ENCODE measurements around the gene ANKRD55.
A peak's percentile ranks its signal among the peaks of the same experiment; 100 is the strongest.
"Not testable (repeated sequence)": the region's sequence is repeated elsewhere in the genome, so short reads cannot be mapped to it uniquely, and the experiment has no call there.

ANKRD55 gene

DNA sequence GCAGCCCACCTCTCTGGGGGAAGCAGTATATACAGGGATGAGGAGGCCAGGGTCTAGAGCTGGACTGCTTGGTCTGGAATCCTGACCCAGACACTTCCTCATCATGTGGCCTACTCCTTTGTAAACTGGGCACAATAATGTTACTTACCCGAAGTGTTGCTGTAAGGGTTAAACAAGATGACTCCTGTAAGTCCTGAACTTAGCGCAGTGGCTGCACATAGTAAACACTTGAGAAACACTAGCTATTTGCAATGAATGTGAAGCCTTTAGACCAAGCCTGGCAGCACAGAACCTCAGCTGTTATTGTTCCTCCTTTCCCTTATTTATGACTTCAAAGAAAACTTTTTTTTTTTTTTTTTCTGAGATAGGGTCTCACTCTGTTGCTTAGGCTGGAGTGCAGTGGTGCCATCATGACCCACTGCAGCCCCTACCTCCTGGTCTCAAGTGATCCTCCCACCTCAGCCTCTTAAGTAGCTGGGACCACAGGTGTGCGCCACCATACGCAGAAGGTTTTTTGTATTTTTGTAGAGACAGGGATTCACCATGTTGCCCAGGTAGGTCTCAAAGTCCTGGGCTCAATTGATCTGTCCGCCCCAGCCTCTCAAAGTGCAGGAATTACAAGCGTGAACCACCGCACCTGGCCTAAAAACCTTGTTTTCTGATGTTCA is 142.2 kb downstream of the ANKRD55 start:
- DNase-seq (ENCODE audit: low read depth, low spot score): no peak
- H3K27ac ChIP-seq: no peak overlapping the region

DNA sequence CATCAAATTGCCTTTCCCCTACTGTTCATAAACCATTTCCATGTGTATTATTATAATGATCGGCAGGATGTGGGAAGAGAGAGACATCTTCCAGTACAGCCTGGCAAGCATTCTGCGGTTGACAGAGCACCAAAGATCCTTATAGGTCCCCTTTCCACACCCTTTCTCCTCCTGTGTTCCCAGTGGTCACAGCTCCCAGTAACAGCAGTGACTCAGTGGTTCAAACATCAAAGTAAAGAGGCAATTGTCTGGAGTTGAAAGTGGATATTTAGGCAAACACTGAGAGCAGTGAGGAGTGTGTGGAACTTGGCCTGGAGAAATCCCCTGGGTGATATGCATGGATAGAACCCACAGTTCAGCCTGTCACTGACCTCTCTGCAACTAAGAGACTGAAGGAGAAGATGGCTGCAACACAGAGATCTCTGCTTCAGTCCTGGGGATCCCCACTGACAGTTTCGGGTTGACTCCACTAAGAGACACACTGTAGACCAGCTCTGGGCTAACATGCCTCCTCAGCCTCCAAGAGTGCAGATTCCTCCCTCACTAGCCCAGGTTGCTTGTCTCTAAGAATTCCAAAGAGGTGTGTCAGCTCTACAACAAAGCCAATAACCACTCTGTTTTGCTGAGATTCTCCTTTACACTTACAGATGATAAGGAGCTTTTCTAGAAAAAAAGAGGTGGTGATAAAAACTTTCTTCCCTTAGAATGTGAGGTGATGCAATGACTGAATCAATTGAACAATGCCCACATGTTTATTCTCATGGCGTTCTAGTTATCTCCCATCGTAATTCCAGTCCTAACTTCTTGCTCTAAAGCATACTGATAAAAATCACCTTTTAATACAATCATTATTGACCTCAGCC is 143.9 kb downstream of the ANKRD55 start:
- peak overlapping the region; percentile 2 for H3K27ac ChIP-seq
- DNase-seq (ENCODE audit: low read depth, low spot score): no peak

DNA sequence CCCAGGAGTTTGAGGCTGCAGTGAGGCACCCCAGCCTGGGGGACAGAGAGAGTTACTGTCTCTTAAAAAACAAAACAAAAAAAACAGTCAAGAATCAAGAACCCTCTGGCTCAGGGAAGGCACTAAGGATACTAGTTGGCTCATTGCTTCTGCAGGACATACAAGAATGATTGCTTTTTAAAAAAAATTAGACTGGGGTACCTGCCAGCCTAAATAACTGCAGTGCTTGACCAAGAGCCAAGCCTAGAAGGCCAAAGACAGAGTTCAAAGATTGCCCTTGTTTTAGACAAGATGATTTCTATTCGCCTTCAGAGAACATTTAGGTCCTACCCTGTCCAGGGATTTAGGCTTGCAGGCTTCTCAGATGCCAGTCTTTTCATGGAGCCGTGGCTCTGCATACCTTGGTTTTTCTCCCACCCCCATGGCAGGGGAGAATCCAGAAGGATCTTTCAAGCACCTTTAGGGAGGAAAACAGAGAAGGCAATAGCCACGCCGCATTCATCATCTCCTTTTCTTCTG is 144.6 kb downstream of the ANKRD55 start:
- no peak for DNase-seq (ENCODE audit: low read depth, low spot score)
- H3K27ac ChIP-seq: no peak overlapping the region

DNA sequence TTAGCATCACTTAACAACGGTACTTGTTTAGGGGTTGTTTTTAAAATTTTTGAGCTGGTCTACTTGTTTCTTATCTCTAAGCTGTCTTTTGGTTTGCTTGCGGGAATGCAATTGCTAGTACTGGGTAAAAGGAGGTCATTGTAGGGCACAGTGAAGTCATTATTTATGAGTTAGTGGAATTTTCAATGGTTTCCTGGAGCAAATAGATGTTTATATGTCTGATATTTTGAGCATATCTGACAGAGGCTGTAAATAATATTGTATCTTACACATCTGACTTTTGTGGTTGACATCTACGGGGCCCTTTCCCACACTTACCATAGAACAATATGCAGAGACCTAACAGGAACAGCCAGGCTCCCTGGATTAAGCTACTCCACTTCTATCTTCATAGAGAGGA is 147.9 kb downstream of the ANKRD55 start:
- DNase-seq (ENCODE audit: low read depth, low spot score): no peak
- no peak overlapping the region for H3K27ac ChIP-seq

DNA sequence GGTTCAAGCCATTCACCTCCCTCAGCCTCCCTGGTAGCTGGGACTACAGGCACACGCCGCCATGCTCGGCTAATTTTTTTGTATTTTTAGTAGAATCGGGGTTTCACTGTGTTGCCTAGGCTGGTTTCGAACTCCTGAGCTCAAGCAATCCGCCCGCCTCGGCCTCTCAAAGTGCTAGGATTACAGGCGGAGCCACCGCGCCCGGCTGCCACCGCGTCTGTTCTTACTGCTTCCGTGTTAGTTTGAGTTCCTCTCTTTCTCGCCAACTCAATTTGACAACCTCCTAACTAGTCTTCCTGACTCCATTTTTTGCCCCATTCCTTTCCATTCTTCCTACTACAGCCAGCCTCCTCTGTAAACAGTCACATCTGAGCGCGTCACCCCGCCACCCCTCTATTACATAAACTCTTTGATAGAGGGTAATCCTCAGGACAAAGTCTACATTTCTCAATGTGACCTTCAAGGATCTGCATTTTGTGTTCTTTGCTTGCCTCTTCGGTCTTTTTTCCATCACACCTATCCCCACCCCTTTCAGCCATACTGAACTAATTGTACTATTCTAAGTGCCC is 149.8 kb downstream of the ANKRD55 start:
- no peak overlapping the region for H3K27ac ChIP-seq
- no peak for DNase-seq (ENCODE audit: low read depth, low spot score)

DNA sequence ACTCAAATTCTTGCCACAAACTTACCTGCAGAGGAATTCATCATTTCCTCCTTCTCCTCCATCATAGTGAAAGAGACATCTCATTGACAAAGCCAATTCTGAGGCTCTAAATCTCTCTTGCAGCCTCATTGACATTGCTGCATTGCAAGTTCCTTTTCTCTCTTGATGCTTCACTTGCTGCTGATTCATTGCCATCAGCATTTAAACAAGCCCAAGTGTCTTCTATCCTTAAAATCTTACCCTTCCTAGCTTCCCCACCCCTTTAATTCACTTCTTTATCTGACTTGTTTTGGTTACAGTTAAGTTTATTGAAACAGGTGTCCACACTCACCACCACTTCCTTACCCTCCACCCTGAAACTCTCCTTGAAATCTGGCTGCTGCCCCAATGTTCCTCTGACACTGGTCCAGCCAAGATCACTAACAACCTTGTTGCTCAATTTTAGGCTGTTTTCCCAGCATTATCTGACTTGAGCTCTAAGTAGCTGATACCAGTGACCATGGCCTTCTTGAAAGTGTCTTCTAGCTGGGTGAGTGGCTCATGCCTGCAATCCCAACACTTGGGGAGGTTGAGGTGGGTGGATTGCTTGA is 152.0 kb downstream of the ANKRD55 start:
- not testable (repeated sequence) for DNase-seq (ENCODE audit: low read depth, low spot score); H3K27ac ChIP-seq

DNA sequence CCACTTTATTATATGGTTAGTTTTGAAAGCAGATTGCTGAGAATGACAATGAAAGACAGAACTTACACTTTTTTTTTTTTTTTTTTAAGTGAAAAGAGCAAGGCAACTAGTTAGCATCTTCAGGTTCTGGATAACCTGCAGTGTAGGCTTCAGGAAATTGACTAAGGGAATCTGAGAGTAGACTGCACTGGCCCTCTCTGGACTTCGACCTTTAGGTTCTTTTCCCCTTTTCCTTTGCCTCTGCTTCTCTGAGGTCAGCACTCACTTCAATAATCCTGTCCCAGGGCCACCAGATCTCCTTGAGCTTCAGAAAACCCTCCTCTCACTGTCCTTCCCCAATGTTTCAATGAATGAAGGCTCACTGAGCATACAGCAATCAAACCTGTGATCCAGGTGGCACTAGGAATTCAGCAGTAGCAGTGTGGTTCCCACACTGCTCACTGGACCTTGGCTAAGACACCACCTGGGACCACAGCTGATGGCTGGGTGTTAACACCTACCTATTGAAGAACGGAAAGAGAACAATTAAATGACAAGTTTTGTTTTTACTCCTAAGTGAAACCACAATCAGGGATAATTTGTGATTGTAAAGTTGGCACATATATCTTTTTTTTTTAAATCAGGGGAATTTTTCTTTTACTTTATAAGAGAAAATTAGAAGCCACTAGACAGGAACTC is 152.6 kb downstream of the ANKRD55 start:
- no peak overlapping the region for H3K27ac ChIP-seq
- no peak for DNase-seq (ENCODE audit: low read depth, low spot score)

DNA sequence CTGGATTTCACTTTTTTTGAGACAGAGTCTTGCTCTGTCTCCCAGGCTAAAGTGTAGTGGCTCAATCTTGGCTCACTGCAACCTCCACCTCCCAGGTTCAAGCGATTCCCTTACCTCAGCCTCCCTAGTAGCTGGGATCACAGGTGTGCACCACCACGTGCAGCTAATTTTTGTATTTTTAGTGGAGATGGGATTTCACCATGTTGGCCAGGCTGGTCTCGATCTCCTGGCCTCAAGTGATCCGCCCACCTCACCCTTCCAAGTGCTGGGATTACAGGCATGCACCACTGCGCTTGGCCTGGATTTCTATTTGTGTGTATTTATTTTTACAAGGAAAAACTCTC is 154.0 kb downstream of the ANKRD55 start:
- H3K27ac ChIP-seq; DNase-seq (ENCODE audit: low read depth, low spot score): not testable (repeated sequence)

DNA sequence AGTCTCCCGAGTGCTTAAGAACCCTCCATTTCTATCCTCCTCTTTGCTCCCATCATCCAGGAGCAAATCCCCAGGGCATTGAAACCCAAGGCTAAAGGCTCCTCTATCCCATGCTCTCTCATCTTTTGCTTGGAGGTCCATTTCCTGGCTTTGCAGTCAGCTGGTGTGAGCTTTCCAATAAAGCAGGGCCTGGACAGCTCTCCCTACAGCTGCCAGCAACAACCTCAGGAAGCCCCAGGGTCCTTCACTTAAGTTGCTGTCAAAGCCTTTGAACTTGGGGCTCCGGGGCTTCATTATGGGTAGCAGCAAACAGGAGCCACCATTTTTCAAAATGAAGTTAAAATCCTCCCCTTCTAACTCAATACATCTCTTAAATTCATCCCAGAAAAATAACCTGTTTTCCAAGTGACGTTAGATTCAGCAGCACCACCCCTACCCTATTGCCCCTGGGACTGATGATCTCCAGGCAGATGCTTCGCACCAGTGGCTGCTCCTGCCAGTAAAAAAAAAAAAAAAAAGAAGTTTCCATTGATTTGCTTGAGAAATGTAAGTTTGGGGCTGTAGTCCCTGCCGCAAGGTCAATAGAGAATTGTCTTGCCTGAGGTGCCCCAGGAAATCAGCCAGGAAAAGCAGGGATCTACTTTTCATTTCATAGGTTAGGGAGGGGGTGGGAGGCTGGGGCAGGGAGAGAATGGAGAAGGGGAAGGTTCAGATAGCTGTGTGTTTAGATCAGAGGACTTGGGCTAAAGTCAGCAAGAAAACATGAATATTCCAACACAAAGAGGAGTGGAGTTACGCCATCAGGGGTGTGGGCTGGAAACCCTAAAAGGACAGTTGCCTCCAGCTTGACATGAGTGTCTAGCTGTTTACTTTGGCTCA is 154.6 kb downstream of the ANKRD55 start:
- no peak overlapping the region for H3K27ac ChIP-seq

DNA sequence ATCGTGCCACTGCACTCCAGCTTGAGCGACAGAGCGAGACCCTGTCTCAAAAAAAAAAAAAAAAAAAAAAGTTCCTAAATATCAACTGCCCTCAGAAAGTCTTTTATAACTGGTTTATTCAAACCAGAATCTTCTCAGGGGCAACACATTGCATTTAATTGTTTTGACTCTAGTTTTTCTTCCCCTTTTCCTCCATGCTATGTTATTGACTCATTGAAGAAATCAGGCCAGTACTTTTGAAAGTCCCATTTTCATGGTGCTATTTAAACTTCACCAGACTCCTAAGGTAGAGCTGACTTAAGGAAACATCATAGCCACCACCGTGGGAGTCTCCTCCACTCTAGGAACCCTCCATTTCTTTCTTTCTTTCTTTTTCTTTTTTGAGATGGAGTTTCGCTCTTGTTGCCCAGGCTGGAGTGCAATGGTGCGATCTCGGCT is 155.3 kb downstream of the ANKRD55 start:
- H3K27ac ChIP-seq: no peak overlapping the region
- no peak for DNase-seq (ENCODE audit: low read depth, low spot score)

More for the DNA sequence above, 154.6 kb downstream of the ANKRD55 start:
- no peak for DNase-seq (ENCODE audit: low read depth, low spot score)

DNA sequence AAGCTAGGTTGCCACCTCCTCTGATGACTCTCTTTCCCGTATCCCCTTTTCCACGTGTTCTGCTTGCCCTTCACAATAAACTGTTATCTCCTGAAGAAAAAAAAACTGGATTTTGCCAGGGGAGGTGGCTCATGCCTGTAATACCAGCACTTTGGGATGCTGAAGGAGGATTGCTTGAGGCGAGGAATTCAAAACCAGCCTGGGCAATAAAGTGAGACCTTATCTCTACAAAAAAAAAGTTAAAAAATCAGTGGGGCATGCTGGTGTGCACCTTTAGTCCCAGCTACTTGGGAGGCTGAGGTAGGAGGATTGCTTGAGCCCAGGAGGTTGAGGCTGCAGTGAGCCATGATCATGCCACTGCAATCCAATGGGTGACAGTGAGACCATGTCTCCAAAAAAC is 156.6 kb downstream of the ANKRD55 start:
- no peak overlapping the region for H3K27ac ChIP-seq
- DNase-seq (ENCODE audit: low read depth, low spot score): no peak

DNA sequence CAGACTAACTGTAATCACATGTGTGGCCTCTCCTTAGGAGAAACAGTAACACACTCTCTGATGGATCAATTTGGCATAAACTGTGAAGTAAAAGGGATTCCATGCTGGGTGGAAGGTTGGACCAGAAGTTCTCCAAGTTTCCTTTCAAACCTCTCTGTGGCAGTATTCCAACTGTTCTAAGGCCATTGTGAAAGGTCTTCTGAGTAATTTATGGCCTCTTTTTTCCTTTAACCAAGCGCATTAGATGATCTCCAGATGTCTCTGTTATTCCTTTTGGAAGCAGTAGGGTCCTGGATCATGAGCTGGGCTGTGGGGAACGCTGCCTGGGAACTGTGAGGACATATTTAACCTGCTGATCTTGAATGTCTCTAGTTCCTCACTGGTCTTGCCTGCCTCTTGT is 157.8 kb downstream of the ANKRD55 start:
- no peak for DNase-seq (ENCODE audit: low read depth, low spot score)

DNA sequence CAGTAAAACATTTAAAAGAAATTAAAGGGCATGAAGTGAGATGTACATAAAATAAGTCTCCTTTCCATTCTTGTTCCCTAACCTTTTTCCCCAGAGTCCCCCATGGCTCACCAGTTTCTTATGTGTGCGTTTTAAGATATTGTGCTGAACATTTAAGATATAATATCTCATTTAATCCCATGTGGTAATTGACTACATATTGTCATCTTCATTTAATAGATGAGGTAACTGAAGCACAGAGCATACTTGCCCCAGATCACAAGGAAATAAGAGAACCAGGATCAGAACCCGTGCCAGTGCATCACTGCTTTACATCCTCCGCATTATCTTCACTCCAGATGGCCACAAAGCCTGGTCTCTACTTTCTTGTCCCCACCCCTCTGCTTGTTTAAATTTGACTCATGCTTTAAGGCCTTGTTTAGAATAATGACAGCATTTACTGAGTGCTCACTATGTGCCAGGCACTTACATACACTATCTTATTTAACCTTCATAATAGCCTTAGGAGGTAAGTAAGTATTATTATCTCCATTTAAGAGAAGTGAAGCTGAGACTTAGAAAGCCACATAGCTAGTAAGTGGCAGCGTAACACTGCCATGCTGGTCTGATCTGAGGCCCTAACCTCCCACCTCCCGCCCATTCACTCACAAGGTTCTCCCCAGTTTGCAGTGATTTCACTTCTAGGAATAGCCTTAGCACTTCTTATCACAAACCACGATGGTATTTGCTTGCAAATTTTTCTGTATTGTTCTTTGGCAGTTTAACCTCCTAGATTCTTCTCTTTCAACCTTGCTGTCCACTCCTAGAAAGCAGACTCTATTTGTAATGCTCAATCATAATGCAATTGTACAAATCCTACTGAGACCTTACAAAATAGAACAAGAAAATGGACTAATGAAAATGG is 160.0 kb downstream of the ANKRD55 start:
- no peak for DNase-seq (ENCODE audit: low read depth, low spot score)
- H3K27ac ChIP-seq: no peak overlapping the region

More for the DNA sequence above, 157.8 kb downstream of the ANKRD55 start:
- H3K27ac ChIP-seq: no peak overlapping the region

DNA sequence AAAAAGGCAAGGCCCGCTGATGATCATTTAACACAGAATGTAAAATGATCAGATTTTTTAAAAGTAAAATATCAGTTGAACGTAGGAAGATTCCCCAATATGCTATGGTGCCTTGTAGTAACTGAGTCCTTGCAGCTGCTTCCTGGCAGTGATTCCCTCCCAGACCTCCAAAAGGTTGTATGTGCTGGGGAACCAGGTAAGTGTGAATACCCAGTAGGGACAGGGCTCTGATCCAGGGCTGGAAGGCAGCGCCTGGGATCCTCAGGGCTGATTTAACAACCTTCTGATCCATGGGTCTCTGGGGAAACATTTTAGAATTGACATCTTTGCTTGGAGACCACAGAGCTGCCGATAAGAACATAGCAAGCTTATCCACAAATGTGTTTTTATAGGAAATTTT is 161.7 kb downstream of the ANKRD55 start:
- DNase-seq (ENCODE audit: low read depth, low spot score): no peak
- no peak overlapping the region for H3K27ac ChIP-seq

DNA sequence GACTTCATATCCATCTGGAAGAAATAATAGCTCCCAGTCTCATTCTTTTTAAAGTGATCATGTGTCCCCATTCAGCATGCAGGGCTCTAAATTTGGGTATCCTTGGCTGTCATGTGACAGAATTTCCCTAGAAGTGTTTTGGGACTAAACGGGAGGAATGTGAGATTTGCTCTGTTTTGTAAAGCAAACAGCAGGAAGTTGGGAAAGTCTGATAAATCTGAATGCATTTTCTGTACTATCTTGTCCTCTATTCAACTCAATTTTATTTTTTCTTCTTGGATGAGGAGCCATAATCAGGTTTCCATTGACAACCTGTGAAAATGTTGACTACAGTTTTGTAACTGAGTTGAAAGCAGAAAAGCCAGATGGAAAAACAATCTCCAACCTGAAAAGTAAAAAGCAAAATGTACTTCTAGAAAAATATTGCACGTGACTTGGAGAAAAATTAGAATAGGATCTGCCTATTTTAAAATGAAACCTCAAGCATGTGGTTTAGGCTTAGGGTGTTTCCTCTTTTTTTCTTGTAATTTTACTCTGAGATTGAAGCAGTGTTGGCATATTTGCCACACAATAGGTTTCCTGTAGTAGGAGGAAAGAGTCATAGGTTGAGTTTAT is 162.2 kb downstream of the ANKRD55 start:
- H3K27ac ChIP-seq: no peak overlapping the region

DNA sequence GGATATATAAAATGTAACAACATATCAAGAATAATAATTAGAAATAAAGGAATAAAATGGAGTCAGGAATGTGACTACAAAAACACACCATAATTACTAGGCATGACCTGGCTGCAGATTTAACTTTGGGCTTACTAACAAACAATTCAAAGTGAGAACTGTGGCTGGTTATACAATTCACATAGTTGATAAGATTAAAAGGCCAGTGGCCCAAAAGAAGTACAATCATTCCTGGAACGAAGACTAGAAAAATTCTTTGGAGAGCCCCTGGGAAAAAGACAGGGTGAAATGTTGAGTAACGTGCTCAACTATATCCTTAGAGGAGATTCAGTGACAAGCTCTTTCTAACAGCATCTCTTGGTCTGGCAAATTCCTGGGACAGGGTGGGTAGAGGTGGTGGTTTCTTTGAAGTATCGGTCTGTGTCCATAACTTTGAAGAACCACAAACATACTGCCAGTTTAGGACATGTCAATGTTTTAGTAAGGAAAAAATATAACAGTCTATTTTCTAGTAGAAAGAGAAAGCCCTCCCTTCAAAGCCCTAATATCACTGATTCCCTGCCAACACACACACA is 163.4 kb downstream of the ANKRD55 start:
- H3K27ac ChIP-seq: no peak overlapping the region
- no peak for DNase-seq (ENCODE audit: low read depth, low spot score)

More for the DNA sequence above, 162.2 kb downstream of the ANKRD55 start:
- no peak for DNase-seq (ENCODE audit: low read depth, low spot score)

DNA sequence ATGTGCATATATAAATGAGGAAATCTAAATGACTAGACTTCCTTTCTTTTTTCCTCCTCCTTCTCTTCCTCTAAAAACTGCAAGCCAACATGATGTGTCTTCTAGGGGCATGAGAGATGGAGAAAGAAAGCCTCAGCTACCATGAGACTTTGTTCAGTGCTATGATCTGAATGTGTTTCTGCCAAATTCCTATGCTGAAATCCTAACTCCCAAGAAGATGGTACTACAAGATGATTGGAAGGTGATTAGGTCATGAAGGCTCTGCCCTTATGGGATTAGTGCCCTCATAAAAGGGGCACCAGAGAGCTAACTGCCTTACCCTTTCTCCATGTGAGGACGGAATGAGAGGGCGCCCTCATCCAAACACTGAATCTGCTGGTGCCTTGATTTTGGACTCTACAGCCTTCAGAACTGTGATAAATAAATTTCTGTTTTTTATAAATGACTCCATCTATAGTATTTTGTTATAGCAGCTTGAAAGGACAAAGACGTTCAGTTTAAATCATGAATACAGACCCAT is 166.1 kb downstream of the ANKRD55 start:
- no peak overlapping the region for H3K27ac ChIP-seq
- no peak for DNase-seq (ENCODE audit: low read depth, low spot score)
